Inflammatory macrophage (primary cell): ENCODE results near the gene CHD1.

Experiments
- DNase-seq, 2 donors: peaks; one replicate each; pipeline ENCODE4 v3.0.0-alpha.2; 2020 to 2022

CHD1 gene

GRCh38 chr5:98898743-98899142, 30.1 kb downstream of the CHD1 start:
- no peak for DNase-seq

GRCh38 chr5:98891591-98891990, 37.2 kb downstream of the CHD1 start:
- DNase-seq: no peak

- no peak for DNase-seq
Measured at GRCh38 chr5:98880598-98880997, 48.2 kb downstream of the CHD1 start.

GRCh38 chr5:98880151-98880550, 48.7 kb downstream of the CHD1 start:
- no peak for DNase-seq

- no peak for DNase-seq
Measured at GRCh38 chr5:98877600-98877999, 51.2 kb downstream of the CHD1 start.

GRCh38 chr5:98872674-98873073, 56.1 kb downstream of the CHD1 start:
- DNase-seq: peak; percentile 53 to 82

- DNase-seq: no peak
Measured at GRCh38 chr5:98865690-98866089, 63.1 kb downstream of the CHD1 start.

GRCh38 chr5:98847054-98847453, 81.8 kb downstream of the CHD1 start:
- no peak for DNase-seq

GRCh38 chr5:98846520-98846919, 82.3 kb downstream of the CHD1 start:
- no peak for DNase-seq

GRCh38 chr5:98845878-98846277, 82.9 kb downstream of the CHD1 start:
- no peak for DNase-seq

GRCh38 chr5:98844865-98845264, 83.9 kb downstream of the CHD1 start:
- DNase-seq: no peak

GRCh38 chr5:98843481-98843880, 85.3 kb downstream of the CHD1 start:
- DNase-seq: no peak

- DNase-seq: no peak
Measured at GRCh38 chr5:98840946-98841345, 87.9 kb downstream of the CHD1 start.

- no peak for DNase-seq
Measured at GRCh38 chr5:98839469-98840383, 89.1 kb downstream of the CHD1 start.

GRCh38 chr5:98836175-98836574, 92.6 kb downstream of the CHD1 start:
- no peak for DNase-seq

GRCh38 chr5:98827588-98828284, 101.1 kb downstream of the CHD1 start:
- no peak for DNase-seq

- no peak for DNase-seq
Measured at GRCh38 chr5:98827161-98827560, 101.6 kb downstream of the CHD1 start.

GRCh38 chr5:98825582-98826375, 103.0 kb downstream of the CHD1 start:
- no peak for DNase-seq

GRCh38 chr5:98816582-98817222, 112.1 kb downstream of the CHD1 start:
- DNase-seq: no peak

- DNase-seq: no peak
Measured at GRCh38 chr5:98813755-98814154, 115.1 kb downstream of the CHD1 start.

- DNase-seq: no peak
Measured at GRCh38 chr5:98810206-98810605, 118.6 kb downstream of the CHD1 start.

- no peak for DNase-seq
Measured at GRCh38 chr5:98807806-98808205, 121.0 kb downstream of the CHD1 start.

GRCh38 chr5:98805070-98805469, 123.7 kb downstream of the CHD1 start:
- DNase-seq: no peak
